GM21526 (cell line): Measurements from ENCODE around the gene EIPR1.
"Not testable (repeated sequence)": the region's sequence is repeated elsewhere in the genome, so short reads cannot be mapped to it uniquely, and the experiment has no call there.

Source experiments
- ATAC-seq: cut with Tn5 transposase; IDR thresholded peaks from one replicate; pipeline ENCODE4 v1.9.1; 2021; ENCODE audit warnings: moderate library complexity; ENCODE audit not compliant: unreplicated experiment, low FRiP score

The EIPR1 gene

GRCh38 chr2:3291113-3291512, 86.5 kb downstream of the EIPR1 start:
- ATAC-seq, result no peak

GRCh38 chr2:3290655-3291054, 87.0 kb downstream of the EIPR1 start:
- no peak for ATAC-seq

DNA sequence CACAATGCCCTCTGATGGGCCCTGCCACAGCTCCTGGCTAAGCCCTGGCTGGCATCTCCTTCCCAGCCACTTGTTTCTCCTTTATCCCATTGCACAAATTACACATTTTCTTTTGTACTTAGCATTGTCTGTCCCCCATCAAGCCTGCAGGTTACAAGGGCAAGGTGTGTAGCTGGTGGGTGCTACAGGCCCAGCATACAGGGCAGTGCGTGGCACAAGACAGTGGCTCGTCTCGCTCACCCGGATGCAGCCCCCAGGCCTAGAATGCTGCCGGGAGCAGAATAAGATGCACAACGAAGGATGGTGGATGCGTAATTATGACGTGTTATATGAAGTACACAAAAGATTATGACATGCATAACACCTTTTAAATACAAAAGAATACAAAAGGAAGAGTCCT, 87.6 kb downstream of the EIPR1 start:
- no peak for ATAC-seq

DNA sequence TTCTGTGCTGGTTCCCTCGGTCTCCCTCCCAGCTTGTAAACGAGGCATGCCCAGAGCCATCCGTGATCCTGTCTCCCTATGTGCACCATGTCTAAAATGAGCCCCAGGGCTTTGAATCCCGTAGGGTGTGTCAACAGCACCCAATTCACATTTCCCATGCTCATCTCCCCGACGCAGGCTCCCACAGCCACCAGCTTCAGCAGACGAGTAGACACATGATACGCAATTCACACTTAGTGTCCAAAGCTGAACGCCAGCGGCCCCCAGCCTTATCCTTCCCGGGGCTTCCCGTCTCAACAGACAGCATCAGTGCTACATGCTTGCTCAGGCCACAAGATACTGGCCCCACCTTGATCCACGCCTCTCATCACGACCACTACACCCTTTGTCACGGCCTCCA, 88.1 kb downstream of the EIPR1 start:
- no peak for ATAC-seq

- no peak for ATAC-seq
These were observed 88.5 kb downstream of the EIPR1 start for GRCh38 chr2:3289171-3289515.

DNA sequence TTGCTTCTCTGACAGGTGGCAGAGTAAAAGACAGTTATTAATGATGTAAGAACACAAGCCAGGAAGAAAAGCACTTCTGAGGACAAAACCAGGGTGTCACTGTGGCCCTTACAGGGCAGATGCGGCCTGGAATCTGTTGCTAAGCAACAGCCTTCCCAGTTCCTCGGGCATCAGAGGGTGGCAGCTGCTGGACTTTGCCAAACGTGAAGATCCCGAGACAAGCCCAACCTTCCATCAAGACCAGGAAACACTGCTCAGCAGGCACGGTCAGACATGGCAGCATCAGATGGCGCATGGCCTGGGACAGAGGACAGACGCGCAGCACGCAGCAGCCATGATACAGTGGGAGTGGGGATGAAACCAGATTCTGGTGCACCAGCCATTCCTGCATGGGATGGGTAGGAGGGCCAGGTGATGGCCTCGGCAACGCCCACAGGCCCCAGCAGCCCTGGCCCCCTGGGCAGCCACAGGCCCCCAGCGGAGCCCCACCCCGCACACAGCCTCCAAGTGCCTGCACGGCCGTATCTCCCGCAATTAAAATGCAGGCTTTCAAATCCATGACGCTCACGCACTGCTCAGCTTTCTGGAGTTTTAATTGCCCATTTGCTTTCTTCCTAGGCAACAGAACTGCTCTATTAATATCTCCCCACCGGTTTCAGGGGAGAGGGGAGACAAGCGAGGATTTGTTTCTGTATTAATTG, 89.0 kb downstream of the EIPR1 start:
- no peak for ATAC-seq

DNA sequence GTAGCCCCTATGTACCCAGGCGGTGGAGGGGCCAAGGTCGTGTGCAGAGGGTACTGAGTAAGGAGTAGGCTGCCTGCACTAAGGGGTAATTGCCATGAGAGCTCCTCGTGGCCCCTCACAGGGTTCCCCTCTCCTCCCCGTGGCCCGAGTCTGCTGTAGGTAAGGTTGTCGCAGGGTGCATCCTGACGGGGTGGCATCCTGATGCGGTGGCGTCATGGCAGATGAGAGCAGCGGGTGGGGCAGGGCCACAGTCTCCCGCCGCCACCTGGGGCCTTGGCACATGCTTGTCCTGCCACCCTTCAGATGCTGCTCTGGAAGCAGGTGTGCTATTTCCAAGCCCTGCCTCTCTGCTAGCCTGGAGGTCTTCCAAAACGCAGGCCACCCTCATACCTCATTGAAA, 89.7 kb downstream of the EIPR1 start:
- ATAC-seq, result no peak

- not testable (repeated sequence) for ATAC-seq
These were observed 91.0 kb downstream of the EIPR1 start for GRCh38 chr2:3286646-3287036.

GRCh38 chr2:3285901-3286645, 91.5 kb downstream of the EIPR1 start:
- ATAC-seq, result no peak

DNA sequence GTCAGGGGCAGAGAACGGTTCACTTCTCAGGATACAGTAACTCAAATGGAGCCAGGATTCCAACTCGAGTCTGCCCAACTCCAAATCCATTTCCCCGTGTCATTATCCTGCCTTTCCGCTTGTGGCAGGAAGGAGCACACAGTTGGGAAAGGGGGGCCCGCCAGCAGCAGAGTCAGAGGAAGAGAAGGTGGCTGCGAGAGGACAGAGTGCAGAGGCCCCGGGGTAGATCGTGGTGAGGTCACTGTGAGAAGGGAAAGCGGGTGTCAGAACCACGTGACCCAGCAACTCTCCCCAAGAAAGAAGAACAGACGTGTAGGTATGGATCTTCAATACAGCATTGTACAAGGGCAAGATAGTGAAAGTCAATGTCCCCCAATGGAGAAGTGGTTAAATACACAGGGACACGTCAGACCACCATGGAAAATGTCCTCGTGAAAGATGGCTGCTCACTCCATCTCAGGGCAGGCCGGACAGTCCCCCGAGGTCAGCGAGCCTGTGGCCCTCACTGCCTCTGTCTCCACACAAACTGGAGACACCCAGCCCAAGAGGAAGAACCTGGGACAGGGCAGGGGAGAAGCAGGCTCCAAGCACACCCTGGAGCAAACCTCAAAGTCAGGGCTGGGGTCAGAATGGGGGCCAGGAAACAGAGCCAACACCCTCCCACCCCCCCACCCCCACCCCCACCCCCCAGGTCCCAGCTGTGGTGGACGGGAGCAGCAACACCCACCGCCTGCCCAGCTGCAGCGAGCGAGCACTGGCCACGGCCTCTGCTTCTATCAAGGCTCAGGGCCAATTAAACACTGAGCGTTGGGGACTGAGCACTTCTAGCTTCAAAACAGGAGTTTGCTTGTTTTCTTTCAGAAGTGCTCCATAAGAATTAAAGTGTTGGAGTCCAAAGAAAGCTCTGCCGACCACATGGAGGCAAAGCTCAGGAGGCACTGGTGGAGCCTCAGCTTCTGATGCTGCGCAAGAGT, 92.7 kb downstream of the EIPR1 start:
- ATAC-seq, result no peak

- not testable (repeated sequence) for ATAC-seq
These were observed 93.6 kb downstream of the EIPR1 start for GRCh38 chr2:3283876-3284656.

DNA sequence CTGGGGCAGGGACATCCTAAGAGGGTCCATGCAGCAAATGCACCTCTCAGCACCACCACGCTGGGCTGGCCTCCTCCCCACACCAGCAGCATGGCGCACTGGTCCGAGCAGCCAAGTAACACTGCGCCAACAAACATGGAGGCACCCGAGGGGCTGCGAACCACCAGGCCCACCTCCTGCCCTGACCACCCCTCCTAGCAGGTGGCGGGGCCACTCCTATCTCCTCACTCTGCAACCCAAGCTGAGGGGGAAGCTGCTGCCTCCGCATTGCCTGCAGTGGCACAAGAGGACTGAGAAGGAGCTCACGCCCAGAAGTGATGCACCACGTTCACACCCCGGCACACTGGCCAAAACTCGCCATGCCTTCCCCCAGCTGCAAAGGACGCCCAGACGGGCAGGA, 94.4 kb downstream of the EIPR1 start:
- no peak for ATAC-seq

DNA sequence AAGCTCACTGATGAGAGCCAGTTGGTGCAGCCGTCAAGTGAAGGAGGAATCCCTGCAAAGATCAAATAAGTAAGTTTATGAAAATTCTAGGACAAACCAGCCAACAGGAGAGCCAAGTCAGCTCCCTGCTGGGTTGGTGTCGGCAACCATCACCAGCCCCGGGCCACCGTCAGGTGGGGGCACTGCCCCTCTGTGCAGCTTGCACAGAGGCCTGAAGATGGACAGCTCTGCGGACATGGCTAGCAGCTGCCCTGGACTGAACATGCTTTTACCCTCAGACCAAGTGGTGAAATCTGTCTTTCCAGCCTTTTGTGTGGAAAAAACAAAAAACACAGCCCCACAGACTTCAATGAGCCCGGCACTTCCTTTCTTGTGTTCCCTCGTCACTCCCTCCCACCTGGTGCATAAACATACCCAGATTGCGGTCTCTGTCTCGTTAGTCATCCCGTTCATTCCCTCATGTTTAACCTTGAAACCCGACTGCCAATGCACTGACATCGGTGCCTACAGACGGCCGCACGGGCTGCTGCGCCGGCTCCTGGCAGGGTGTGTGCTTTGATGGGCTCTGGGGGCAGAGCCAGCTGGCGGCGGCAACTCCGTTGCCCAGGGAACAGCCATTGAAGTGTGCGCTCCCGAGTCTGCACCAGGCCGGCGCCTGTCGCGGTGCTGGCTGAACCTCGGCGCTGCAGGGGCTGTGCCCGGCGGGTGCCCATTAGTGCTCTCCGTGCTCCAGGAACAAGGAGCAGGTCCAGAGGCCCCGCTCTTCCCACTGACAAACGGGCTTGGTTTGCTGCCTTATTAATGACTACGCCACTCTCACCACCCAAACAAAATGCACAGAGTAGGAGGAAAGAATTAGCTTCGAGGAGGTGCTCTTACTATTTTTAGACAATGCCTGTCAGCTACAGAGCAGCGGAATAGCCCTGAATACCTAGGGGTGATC, 95.3 kb downstream of the EIPR1 start:
- no peak for ATAC-seq

DNA sequence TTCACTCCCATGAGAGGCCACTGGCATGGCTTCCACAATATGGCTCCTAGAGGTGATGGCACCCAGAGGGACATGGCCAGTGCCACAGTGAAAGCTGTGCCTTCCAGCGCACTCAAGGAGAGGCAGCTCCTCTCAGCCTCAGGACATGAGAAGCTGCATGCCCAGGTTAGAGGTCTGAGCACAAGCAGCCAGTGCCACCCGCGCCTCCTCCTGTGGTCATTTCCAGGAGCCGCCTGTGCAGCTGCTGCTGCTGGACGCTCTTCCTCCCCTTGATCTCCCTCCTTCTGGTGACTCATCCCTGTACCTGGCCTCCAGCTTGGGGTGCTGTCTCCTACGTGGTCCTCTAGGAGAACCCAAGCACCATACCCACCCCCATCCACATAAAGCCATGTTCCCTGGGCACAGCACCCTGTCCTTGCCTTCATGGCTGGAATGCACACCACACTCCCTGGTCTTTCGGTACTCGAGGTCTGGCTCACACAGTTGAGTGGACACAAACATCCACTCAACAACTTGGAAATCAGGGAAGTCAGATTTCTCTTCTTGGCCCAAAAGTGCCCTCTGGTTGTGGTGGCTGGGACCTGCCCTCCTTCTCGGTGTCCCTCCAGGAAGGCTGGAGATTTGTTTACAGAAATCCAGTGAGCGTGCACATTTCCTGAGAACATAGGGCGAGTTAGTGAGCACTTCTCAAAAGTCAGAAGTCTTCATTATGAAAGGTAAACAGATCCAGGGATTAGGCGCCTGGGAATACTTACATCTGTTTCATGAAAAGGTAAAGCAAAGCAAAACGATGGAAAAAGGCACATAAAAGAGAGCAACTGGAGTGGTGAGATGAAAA, 96.7 kb downstream of the EIPR1 start:
- no peak for ATAC-seq

- ATAC-seq, result no peak
These were observed 97.4 kb downstream of the EIPR1 start for GRCh38 chr2:3280197-3280596.

GRCh38 chr2:3279236-3279960, 98.2 kb downstream of the EIPR1 start:
- no peak for ATAC-seq

- no peak for ATAC-seq
These were observed 98.9 kb downstream of the EIPR1 start for GRCh38 chr2:3278521-3279218.
